ENCODE data around the gene MTARC2.
"Not testable (repeated sequence)": the region's sequence is repeated elsewhere in the genome, so short reads cannot be mapped to it uniquely, and the experiment has no call there.

MTARC2 gene

DNA sequence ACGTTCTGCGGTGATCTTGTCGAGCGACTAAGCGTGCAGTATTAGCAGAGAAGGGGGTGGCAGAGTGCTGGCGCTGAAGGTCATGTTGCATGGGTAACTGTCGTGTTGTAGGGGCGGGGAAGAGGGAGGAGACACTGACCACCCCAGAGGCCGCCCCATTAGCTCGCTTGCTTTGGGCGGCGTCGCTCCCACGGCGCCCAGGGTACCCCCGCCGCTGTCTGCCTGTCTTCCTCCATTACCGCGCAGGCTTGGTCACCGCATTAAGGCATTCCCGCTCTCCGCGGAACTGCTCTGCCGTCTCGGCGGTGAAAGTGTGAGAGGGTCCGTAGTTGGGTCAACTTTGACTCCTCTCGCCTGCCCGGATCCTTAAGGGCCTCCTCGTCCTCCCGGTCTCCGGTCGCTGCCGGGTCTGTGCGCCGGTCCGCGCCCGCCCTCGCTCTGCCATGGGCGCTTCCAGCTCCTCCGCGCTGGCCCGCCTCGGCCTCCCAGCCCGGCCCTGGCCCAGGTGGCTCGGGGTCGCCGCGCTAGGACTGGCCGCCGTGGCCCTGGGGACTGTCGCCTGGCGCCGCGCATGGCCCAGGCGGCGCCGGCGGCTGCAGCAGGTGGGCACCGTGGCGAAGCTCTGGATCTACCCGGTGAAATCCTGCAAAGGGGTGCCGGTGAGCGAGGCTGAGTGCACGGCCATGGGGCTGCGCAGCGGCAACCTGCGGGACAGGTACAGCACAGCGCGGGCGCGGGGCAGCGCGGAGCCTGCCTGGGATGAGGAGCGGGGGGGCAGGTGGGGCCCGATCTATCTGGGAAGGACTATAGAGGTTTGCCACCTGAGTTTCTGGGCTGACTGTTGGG, at the start of gene MTARC2:
Gene MTARC2, plus strand, starts transcription at position 234 of the 846 bp plus-strand sequence. Its CDS starts 210 bp downstream, at position 444.
- no peak for DNase-seq (ENCODE audit: low read depth)

DNA sequence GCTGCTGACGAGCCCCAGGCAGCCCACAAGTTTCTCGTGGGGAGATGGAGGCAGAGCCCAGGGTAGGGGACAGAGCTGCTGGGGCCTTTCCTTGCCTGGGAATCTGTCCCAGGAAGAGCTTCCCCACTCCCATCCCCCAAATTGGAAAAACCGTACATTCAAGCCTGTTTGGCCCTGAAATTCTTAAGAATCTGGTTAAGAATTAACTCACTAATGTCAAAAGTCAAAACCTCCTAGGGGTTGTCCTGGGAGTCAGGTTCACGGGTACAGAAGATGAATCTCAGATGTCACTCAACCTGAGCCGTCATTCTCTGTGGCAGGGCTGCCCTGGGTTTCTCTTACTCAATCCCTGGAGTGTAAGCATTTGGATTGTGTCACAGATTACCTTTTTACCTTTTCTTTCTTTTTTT, 49.5 kb upstream of the MTARC2 start:
- no peak for DNase-seq (ENCODE audit: low read depth)

DNA sequence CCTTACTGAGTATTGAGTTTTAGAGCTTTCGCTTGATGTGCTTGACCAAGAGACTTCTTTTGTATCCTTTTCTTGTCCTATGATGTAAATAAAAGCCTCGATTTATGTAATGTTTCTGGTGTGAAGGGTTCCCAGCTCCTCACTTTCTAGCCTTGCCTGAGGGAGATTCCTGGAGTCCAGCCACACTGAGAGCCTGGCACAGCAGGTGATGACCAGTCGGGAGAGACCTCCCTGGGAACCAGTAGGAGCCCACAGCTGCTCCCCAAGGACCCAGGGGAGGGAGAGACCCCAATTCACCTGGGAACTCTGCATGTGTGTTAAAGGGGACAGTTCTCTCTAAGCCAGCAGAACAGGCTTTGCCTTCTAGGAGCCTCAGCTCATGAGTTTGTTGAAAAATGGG, 49.1 kb upstream of the MTARC2 start:
- no peak for DNase-seq (ENCODE audit: low read depth)

DNA sequence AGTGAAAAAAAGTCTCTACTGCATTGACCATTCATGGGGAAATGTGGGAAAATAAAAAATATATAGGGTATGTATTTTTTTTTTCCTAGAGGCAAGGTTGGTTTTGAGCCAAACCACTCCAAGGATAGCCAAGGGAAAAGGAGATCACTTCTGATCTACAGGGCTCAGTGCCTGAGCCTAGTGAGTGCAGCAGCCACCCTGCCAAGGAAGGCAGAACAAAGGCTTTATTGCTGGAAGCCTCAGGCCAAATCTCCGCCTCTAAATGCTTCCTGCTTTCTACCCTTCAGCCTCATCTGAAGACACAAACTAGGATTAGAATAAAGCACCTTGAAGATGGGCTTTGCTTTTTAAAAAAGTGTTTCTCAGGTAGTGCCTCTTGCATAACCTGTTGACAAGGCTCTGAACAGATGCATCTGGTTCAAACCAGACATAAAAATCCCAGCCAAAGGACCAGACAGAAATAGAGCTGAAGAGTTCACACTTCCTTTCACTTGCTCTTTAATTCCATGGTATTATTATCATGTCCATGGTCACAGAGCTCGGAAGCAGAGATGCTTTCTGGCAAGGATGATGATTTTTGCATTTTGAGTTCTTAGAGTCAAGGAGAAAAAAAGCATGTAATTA, 47.5 kb upstream of the MTARC2 start:
- no peak for DNase-seq (ENCODE audit: low read depth)

- DNase-seq (ENCODE audit: low read depth): no peak
Measured at GRCh38 chr1:220701974-220702373, 46.1 kb upstream of the MTARC2 start.

DNA sequence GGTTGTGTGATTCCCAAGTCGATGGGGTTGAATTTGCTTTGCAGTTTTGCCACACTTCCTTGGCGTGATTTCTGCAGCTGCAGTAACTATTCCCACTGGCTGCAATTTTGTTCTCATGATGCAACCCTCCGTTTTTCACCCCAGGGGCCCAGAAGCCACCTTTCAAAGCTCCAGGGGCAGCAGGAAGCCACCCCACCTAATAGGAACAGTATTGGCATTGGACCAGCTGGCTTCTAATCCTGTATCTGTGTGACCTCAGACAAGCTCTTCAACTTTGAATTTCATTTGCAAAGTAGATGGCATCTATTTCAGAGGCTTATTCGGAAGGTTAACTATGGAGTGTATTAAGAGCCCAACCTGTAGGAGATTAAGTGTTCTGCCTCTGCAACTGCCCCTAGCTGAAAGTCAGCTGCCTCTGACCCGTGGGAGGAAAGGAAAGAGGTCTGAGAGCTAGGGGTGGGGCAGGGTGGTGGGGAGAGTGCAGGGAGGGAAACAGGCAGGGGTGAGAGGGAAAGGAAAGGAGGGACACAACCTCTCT, 45.3 kb upstream of the MTARC2 start:
- DNase-seq (ENCODE audit: low read depth): no peak

GRCh38 chr1:220703305-220703704, 44.8 kb upstream of the MTARC2 start:
- DNase-seq (ENCODE audit: low read depth): no peak

DNA sequence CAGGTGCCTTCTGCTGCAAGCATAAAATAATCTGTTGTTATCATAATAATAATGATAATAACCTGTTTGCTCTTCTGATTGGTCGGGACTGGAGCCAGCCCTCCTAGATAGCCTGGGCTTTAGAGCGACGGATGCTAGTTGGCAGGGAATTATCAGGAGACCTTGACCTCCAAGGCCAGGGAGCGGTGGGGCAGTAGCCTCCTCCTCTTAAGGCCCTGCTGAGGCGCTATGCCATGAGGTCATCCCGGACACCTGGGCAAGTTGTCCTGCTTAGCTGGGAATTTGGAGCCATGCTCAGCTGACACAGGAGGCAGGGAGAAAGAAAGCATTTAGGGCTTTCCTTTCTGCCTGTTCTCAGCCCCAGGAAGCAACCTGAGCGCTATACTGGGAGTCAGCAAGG, 42.3 kb upstream of the MTARC2 start:
- no peak for DNase-seq (ENCODE audit: low read depth)

DNA sequence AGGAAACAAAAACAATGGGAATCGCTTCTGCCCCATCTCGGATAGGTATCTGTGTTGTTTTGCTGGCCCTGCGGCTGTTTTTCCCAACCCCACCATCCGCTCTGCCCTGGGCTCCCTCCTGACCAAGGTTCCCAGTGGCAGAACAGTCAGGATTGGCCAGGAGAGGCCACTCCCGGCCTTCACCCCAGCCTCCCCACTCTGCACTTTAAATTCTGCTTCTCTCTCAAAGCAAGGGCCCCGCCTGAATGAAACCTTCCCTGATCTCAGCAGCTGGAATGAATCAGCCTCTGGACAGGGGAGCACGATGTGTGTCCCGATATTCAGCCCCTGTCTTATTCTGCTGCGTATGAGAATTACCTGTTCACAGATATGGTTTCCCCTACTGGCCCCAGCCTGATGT, 41.6 kb upstream of the MTARC2 start:
- no peak for DNase-seq (ENCODE audit: low read depth)

- DNase-seq (ENCODE audit: low read depth): no peak
Measured at GRCh38 chr1:220707160-220707559, 41.0 kb upstream of the MTARC2 start.

GRCh38 chr1:220708244-220708643, 39.9 kb upstream of the MTARC2 start:
- DNase-seq (ENCODE audit: low read depth): no peak

- no peak for DNase-seq (ENCODE audit: low read depth)
Measured at GRCh38 chr1:220708936-220709801, 39.0 kb upstream of the MTARC2 start.

GRCh38 chr1:220710333-220710732, 37.8 kb upstream of the MTARC2 start:
- no peak for DNase-seq (ENCODE audit: low read depth)

DNA sequence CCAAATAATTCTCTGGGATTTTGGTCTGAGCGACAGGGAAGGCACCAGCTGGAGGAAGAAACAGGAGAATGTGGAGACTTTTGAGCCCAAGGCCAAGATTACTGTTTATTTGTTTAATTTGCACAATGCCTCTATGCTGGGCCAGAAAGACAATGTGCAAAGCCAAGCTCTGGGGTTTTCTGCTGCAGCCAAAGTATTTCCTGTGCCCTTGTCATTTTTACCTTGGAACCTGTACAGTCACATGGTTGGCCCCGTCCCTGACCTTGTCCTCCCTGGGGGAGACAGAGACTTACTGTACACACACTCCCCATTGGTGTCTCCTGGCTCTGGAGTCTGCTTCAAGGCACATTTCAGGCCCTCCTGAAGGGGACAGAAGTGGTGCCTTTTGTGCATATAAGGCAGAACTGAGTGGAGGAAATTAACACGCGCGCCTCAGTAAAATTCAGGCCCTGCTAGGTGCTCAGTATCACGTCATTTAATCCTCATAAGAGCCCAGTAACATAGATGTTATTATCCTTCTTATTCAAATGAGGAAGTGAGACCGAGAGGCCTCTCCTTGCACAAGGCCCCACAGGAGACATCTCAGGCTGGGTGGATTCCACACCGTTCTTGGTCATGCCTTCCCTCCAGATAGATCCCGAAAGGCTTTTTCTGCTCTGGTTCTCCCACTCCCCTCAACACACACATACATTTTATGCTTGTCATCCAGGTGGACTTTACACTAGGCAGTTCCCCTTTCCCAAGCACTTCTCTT, 36.9 kb upstream of the MTARC2 start:
- no peak for DNase-seq (ENCODE audit: low read depth)

GRCh38 chr1:220715986-220716385, 32.1 kb upstream of the MTARC2 start:
- DNase-seq (ENCODE audit: low read depth): not testable (repeated sequence)

- no peak for DNase-seq (ENCODE audit: low read depth)
Measured at GRCh38 chr1:220717800-220718640, 30.1 kb upstream of the MTARC2 start.

- not testable (repeated sequence) for DNase-seq (ENCODE audit: low read depth)
Measured at GRCh38 chr1:220721266-220721665, 26.9 kb upstream of the MTARC2 start.

DNA sequence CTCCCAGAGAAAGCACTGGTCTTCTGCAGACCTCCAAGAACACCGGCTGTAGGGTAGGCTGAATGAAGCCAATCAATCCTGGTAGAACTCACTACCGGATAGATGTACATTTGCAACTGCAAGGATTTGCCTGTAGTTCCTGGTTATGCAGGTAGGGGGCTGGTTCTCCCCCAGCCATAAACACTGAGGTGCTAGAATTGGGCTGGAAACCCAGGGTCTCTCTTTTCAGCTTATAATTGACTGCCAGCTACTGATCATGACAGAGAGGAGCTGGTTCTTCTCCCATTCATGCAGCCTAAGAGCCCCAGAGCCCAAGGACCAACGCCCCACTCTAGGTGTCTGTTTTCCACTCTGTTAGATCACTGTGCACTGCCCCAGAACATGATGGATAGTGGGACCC, 21.5 kb upstream of the MTARC2 start:
- DNase-seq (ENCODE audit: low read depth): no peak

DNA sequence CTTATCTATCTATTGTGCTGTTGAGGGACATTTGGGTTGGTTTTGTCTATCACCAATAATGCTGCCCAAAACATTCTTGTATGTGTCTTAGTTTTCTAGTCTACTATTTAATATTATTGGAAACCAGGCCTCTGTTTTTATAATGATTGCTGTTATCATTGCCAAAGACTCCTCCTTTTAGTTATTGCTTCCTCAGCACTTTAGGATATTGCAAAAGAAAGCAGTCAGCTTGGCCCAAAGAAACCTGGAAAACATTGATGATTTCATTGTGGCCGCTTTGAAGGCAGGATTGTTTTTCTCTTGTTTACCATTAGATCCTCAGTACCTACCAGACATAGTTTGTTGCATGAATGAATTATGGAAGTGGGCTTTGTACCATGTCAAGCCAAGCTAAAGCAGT, 20.6 kb upstream of the MTARC2 start:
- DNase-seq (ENCODE audit: low read depth): no peak

- no peak for DNase-seq (ENCODE audit: low read depth)
Measured at GRCh38 chr1:220730486-220730885, 17.6 kb upstream of the MTARC2 start.

GRCh38 chr1:220732137-220732536, 16.0 kb upstream of the MTARC2 start:
- no peak for DNase-seq (ENCODE audit: low read depth)

Measured in HS-5 (cell line).